ENCODE measurements around the gene ARSI.

ARSI gene

GRCh38 chr5:150326707-150327106, 24.0 kb upstream of the ARSI start:
- DNase-seq (ENCODE audit: low read depth in 3 of 3) = no peak

- no peak for DNase-seq (ENCODE audit: low read depth in 3 of 3)
Observed at GRCh38 chr5:150325426-150325825, 22.7 kb upstream of the ARSI start.

GRCh38 chr5:150323819-150324218, 21.1 kb upstream of the ARSI start:
- DNase-seq (ENCODE audit: low read depth in 3 of 3) = no peak

- DNase-seq (ENCODE audit: low read depth in 3 of 3) = no peak
Observed at GRCh38 chr5:150323092-150323491, 20.4 kb upstream of the ARSI start.

GRCh38 chr5:150322202-150322601, 19.5 kb upstream of the ARSI start:
- DNase-seq (ENCODE audit: low read depth in 3 of 3) = no peak

- no peak for DNase-seq (ENCODE audit: low read depth in 3 of 3)
Observed at GRCh38 chr5:150321784-150322183, 19.1 kb upstream of the ARSI start.

GRCh38 chr5:150321211-150321610, 18.5 kb upstream of the ARSI start:
- no peak for DNase-seq (ENCODE audit: low read depth in 3 of 3)

- DNase-seq (ENCODE audit: low read depth in 3 of 3) = no peak
Observed at GRCh38 chr5:150320044-150320613, 17.4 kb upstream of the ARSI start.

GRCh38 chr5:150319484-150319790, 16.7 kb upstream of the ARSI start:
- no peak for DNase-seq (ENCODE audit: low read depth in 3 of 3)

- no peak for DNase-seq (ENCODE audit: low read depth in 3 of 3)
Observed at GRCh38 chr5:150318613-150319483, 16.1 kb upstream of the ARSI start.

GRCh38 chr5:150317048-150318003, 14.6 kb upstream of the ARSI start:
- DNase-seq (ENCODE audit: low read depth in 3 of 3) = peak in 1 of 3 donors; percentile 13

- no peak for DNase-seq (ENCODE audit: low read depth in 3 of 3)
Observed at GRCh38 chr5:150316320-150316719, 13.6 kb upstream of the ARSI start.

- DNase-seq (ENCODE audit: low read depth in 3 of 3) = no peak
Observed at GRCh38 chr5:150315245-150315644, 12.5 kb upstream of the ARSI start.

GRCh38 chr5:150313921-150314716, 11.4 kb upstream of the ARSI start:
- no peak for DNase-seq (ENCODE audit: low read depth in 3 of 3)

GRCh38 chr5:150313501-150313900, 10.8 kb upstream of the ARSI start:
- no peak for DNase-seq (ENCODE audit: low read depth in 3 of 3)

GRCh38 chr5:150312518-150312917, 9.8 kb upstream of the ARSI start:
- no peak for DNase-seq (ENCODE audit: low read depth in 3 of 3)

- DNase-seq (ENCODE audit: low read depth in 3 of 3) = no peak
Observed at GRCh38 chr5:150311015-150311692, 8.4 kb upstream of the ARSI start.

GRCh38 chr5:150310246-150310645, 7.5 kb upstream of the ARSI start:
- no peak for DNase-seq (ENCODE audit: low read depth in 3 of 3)

GRCh38 chr5:150309886-150310239, 7.2 kb upstream of the ARSI start:
- DNase-seq (ENCODE audit: low read depth in 3 of 3) = no peak

- DNase-seq (ENCODE audit: low read depth in 3 of 3) = no peak
Observed at GRCh38 chr5:150309101-150309885, 6.6 kb upstream of the ARSI start.

Data from stimulated activated CD4-positive, alpha-beta T cell treated with anti-CD3 and anti-CD28 coated beads, TNF-alpha, amount 100 ng/mL, for 48 hours (primary cell).